ENCODE measurements around the gene RPL36.

GRCh38 chr19:5707576-5708575, 17.8 kb downstream of the RPL36 start:
- no peak for TF ChIP-seq CTCF (IDR thresholded peaks at IDR 0.05)
- TF ChIP-seq JUND (IDR thresholded peaks at IDR 0.05): no peak
- no peak for TF ChIP-seq YY1 (IDR thresholded peaks at IDR 0.05; ENCODE audit: low read depth)
- no peak for TF ChIP-seq TAF1 (IDR thresholded peaks at IDR 0.05; ENCODE audit: borderline replicate concordance, low read depth, low read length)
- no peak for TF ChIP-seq ZBTB33 (IDR thresholded peaks at IDR 0.05; ENCODE audit: borderline replicate concordance, low read depth)
- no peak for TF ChIP-seq FOXM1 (IDR thresholded peaks at IDR 0.05; ENCODE audit: low read depth)
- TF ChIP-seq POLR2AphosphoS5 (IDR thresholded peaks at IDR 0.05; ENCODE audit: low read depth, low read length): no peak
- TF ChIP-seq REST (IDR thresholded peaks at IDR 0.05; ENCODE audit: low read depth, low read length): no peak
- no peak for TF ChIP-seq NFIC (IDR thresholded peaks at IDR 0.05; ENCODE audit: borderline replicate concordance)
- no peak for TF ChIP-seq RCOR1 (IDR thresholded peaks at IDR 0.05; ENCODE audit: low read length)
- TF ChIP-seq SMC3 (IDR thresholded peaks at IDR 0.05; ENCODE audit: low read depth, low read length): no peak
- TF ChIP-seq RFX5 (IDR thresholded peaks at IDR 0.05; ENCODE audit: low read length): no peak
- no peak for TF ChIP-seq USF2 (IDR thresholded peaks at IDR 0.05; ENCODE audit: borderline replicate concordance, low read depth, low read length)
